PC-9 (cell line): ENCODE data around the gene ALDOA. TPM values are rescaled to one million over a fixed set of nuclear protein-coding genes. Genes with fewer than 3 reads are reported as not detected.

ENCODE experiments used
- BruUV-seq: library from RNA; stranded (reverse); fragments of 400-500 nt; replicated peaks from 2 replicates; lab custom pipeline; 2021; lab: Mats Ljungman, UMichigan
- CTCF ChIA-PET: fragments of 300-600 bp; sonication (Branson Sonifier 250); formaldehyde crosslinking; loops from one replicate; lab custom pipeline; 2022; ENCODE audit warnings: antibody characterized with exemption; lab: Charles Lee
- POLR2A ChIA-PET: fragments of 300-600 bp; sonication (Branson Sonifier 250); formaldehyde crosslinking; loops from one replicate; lab custom pipeline; 2022; ENCODE audit warnings: antibody characterized with exemption; ENCODE audit not compliant: unreplicated experiment; lab: Charles Lee
- DNase-seq, 2 experiments: peaks; one replicate each; pipeline versions ENCODE4 v3.0.0 to v3.0.0-alpha.2; 2015 to 2022; ENCODE audit warnings: mixed read lengths in 1 of 2
- H2AFZ ChIP-seq: fragments of 200-600 bp; sonication (generic); 2 replicates; pipeline ENCODE4 v1.8.1; 2017; ENCODE audit warnings: antibody characterized with exemption
- H3F3A ChIP-seq: fragments of 200-600 bp; sonication (generic); 2 replicates; pipeline ENCODE4 v1.8.1; 2017; ENCODE audit warnings: antibody characterized with exemption, mild to moderate bottlenecking, low read depth; ENCODE audit not compliant: insufficient read depth
- H3K27ac ChIP-seq: fragments of 200-600 bp; sonication (generic); 2 replicates; pipeline ENCODE4 v1.6.1; 2016; ENCODE audit warnings: mixed run types
- H3K27me3 ChIP-seq: fragments of 200-600 bp; sonication (generic); 2 replicates; pipeline ENCODE4 v1.6.1; 2016; ENCODE audit warnings: low read depth, mixed run types; ENCODE audit not compliant: insufficient read depth
- H3K36me3 ChIP-seq: fragments of 200-600 bp; sonication (generic); 2 replicates; pipeline ENCODE4 v1.6.1; 2016; ENCODE audit warnings: low read depth, mixed run types
- H3K4me1 ChIP-seq: fragments of 200-600 bp; sonication (generic); replicated peaks from 2 replicates; pipeline ENCODE4 v1.6.1; 2016; ENCODE audit warnings: mixed run types; ENCODE audit not compliant: insufficient read depth
- H3K4me2 ChIP-seq: fragments of 200-600 bp; sonication (generic); 2 replicates; pipeline ENCODE4 v1.6.1; 2017; ENCODE audit warnings: mixed run types
- H3K4me3 ChIP-seq: fragments of 200-600 bp; sonication (generic); 2 replicates; pipeline ENCODE4 v1.6.1; 2016; ENCODE audit warnings: mixed run types
- H3K79me2 ChIP-seq: fragments of 200-600 bp; sonication (generic); 2 replicates; pipeline ENCODE4 v1.6.1; 2017; ENCODE audit warnings: low read depth, mixed run types
- H3K9me2 ChIP-seq: fragments of 200-600 bp; sonication (generic); 2 replicates; pipeline ENCODE4 v1.8.1; 2017; ENCODE audit warnings: mild to moderate bottlenecking; ENCODE audit not compliant: insufficient read depth
- H3K9me3 ChIP-seq: fragments of 200-600 bp; sonication (generic); 2 replicates; pipeline ENCODE4 v1.8.1; 2016; ENCODE audit warnings: low read depth; ENCODE audit not compliant: insufficient read depth
- H4K20me1 ChIP-seq: fragments of 200-600 bp; sonication (generic); 2 replicates; pipeline ENCODE4 v1.8.1; 2017; ENCODE audit not compliant: insufficient read depth
- EZH2 ChIP-seq: fragments of 200-600 bp; sonication (generic); IDR thresholded peaks from 2 replicates; pipeline ENCODE4 v1.8.0; 2017; ENCODE audit warnings: antibody characterized with exemption, low read depth
- intact Hi-C: fragments of 100-400 bp; cut with micrococcal nuclease; formaldehyde crosslinking; loops from one replicate; pipeline ENCODE4 v1.10.0; 2022; ENCODE audit not compliant: unreplicated experiment
- total RNA-seq: library from RNA; stranded (reverse); gene quantifications from 2 replicates; pipeline ENCODE4 v1.2.3, GENCODE V29; 2021
- TF ChIP-seq, protein P1 (sequence below): fragments of 200-600 bp; sonication (generic); conservative IDR thresholded peaks from 2 replicates; pipeline ENCODE4 v1.6.1; 2017; ENCODE audit warnings: mixed run types, antibody characterized with exemption, mild to moderate bottlenecking, moderate library complexity

ALDOA gene
- total RNA-seq, 1 experiment from 2014 or later, result 3,090 TPM

DNA sequence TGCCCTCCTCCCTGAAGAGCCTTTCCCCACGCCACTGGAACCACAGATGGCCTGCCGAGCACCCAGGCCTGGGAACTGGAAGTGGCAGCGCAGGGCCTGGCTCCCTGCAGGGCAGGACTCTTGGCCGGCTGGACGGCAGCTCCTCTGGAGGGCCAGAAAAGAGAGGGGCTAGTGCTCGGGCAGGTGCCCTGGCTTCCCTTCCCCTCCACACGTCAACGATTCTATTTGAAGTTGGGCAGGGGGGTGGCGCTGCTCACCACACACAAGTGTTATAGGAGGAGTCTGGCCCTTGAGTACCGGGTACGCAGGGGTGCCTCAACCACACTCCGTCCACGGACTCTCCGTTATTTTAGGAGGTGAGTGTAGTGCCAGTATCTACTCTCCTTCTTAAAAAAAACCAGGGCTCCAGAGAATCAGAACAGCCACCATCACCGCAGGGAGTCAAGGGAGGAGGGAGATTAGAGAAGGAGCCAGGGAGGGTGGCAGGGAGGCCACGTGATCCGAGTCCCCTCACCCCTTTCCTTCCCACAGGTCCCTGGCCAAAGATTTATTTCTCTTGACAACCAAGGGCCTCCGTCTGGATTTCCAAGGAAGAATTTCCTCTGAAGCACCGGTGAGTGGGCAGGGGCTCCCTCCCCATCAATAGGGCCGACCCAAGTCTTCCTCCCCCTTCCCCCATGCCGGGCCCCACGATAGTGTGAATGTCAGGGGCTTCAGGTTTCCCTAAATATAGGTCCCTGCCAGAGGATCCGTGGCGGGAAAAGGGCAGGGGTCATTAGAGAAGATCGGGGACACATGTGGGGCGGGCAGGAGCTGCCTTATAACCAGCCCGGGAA is 1.4 kb upstream of the ALDOA start:
- no peaks in the 10 kb centered on the region for H3K9me2 ChIP-seq
- H3K79me2 ChIP-seq, result peaks cover 63% of the 10 kb centered on the region
- H3K4me1 ChIP-seq, result peaks cover 55% of the 10 kb centered on the region
- H2AFZ ChIP-seq, result peak overlapping the region; percentile 71
- H4K20me1 ChIP-seq, result peaks cover 31% of the 10 kb centered on the region
- H3K27ac ChIP-seq, result peak overlapping the region; percentile 92
- H3K36me3 ChIP-seq, result peaks cover 24% of the 10 kb centered on the region
- H3F3A ChIP-seq, result peaks cover 79% of the 10 kb centered on the region
- peak overlapping the region; percentile 94 for H3K4me3 ChIP-seq
- ChIA-PET CTCF (interaction anchor here (0.6 to 1.5 kb wide), 4 partner anchors 9 to 1188 kb away, joined by 3 to 4 read pairs (median 4); no protein-coding TSS in a partner anchor), POLR2A (interaction anchor here (0.6 to 1.0 kb wide), 2 partner anchors 9 to 28 kb away, joined by 3 to 19 read pairs; partner anchors contain the start of gene TBX6)
- peak overlapping the region; percentile 78 for H3K4me2 ChIP-seq
- TF ChIP-seq, protein P1, sequence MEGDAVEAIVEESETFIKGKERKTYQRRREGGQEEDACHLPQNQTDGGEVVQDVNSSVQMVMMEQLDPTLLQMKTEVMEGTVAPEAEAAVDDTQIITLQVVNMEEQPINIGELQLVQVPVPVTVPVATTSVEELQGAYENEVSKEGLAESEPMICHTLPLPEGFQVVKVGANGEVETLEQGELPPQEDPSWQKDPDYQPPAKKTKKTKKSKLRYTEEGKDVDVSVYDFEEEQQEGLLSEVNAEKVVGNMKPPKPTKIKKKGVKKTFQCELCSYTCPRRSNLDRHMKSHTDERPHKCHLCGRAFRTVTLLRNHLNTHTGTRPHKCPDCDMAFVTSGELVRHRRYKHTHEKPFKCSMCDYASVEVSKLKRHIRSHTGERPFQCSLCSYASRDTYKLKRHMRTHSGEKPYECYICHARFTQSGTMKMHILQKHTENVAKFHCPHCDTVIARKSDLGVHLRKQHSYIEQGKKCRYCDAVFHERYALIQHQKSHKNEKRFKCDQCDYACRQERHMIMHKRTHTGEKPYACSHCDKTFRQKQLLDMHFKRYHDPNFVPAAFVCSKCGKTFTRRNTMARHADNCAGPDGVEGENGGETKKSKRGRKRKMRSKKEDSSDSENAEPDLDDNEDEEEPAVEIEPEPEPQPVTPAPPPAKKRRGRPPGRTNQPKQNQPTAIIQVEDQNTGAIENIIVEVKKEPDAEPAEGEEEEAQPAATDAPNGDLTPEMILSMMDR, result peak; percentile 53; the same call in 1 of the 2 replicates
- TF ChIP-seq EZH2, result no peak
- H3K9me3 ChIP-seq, result no peaks in the 10 kb centered on the region
- no peaks in the 10 kb centered on the region for H3K27me3 ChIP-seq
- peak; percentile 62 to 64 for DNase-seq
- intact Hi-C loops, result loop anchor here (1.0 to 2.0 kb wide), 2 partner anchors 11 to 291 kb away; partner anchors contain the start of gene CD2BP2
- no TSS peak for BruUV-seq

DNA sequence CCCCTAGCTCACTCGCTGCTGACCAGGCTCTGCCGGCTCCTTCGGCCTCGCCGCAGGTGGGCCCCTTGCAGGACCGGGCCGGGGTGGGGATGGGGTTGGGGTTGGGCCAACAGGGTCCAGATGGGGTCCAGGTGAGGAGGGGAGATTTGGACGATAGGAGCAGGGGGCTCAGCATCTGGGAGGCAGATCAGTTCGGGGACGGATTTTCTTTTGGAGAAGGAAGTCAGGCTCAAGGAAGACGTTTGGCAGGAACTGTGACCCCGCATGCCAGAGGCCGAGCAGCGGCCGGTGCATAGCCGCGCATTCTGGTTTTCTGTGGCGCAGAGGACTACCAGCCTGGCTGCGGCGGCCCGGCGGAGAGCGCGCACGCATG is 845 bp upstream of the ALDOA start:
- no peak for DNase-seq
- H3K4me2 ChIP-seq, result peak overlapping the region; percentile 78
- ChIA-PET CTCF (interaction anchor here (1.5 kb wide), 1 partner anchor 10 kb away, joined by 4 read pairs; no protein-coding TSS in a partner anchor), POLR2A (interaction anchor here (0.6 to 1.8 kb wide), 3 partner anchors 9 to 344 kb away, joined by 5 to 19 read pairs (median 7); no protein-coding TSS in a partner anchor)
- intact Hi-C loops, result loop anchor here (1.0 to 5.0 kb wide), 3 partner anchors 11 to 593 kb away; partner anchors contain the start of genes CD2BP2 and FBRS
- no peaks in the 10 kb centered on the region for H3K9me3 ChIP-seq
- H4K20me1 ChIP-seq, result peaks cover 37% of the 10 kb centered on the region
- no peaks in the 10 kb centered on the region for H3K9me2 ChIP-seq
- peaks cover 29% of the 10 kb centered on the region for H3K36me3 ChIP-seq
- H3K4me3 ChIP-seq, result peak overlapping the region; percentile 94
- H3K79me2 ChIP-seq, result peaks cover 69% of the 10 kb centered on the region
- peaks cover 83% of the 10 kb centered on the region for H3F3A ChIP-seq
- peak overlapping the region; percentile 71 for H2AFZ ChIP-seq
- no peak for TF ChIP-seq EZH2
- TF ChIP-seq, protein P1, result no peak
- H3K27me3 ChIP-seq, result no peaks in the 10 kb centered on the region
- peaks cover 55% of the 10 kb centered on the region for H3K4me1 ChIP-seq
- TSS peak; percentile 69 for BruUV-seq
- peak overlapping the region; percentile 92 for H3K27ac ChIP-seq

GRCh38 chr16:30065943-30066760 is 592 bp downstream of the ALDOA start:
- BruUV-seq, result TSS peak; percentile 56
- Histone ChIP-seq H3K4me2 (peak overlapping the region; percentile 97), H3K27ac (peak overlapping the region; percentile 92), H3K4me3 (peak overlapping the region; percentile 94), H3K79me2 (peaks cover 84% of the 10 kb centered on the region), H3K9me2 (no peaks in the 10 kb centered on the region), H3K27me3 (no peaks in the 10 kb centered on the region), H3K4me1 (peaks cover 42% of the 10 kb centered on the region), H3K9me3 (no peaks in the 10 kb centered on the region), H3F3A (peaks cover 83% of the 10 kb centered on the region), H2AFZ (no peak overlapping the region), H3K36me3 (peaks cover 38% of the 10 kb centered on the region), H4K20me1 (peaks cover 52% of the 10 kb centered on the region)
- CTCF ChIA-PET, result interaction anchor here (0.6 to 1.5 kb wide), 2 partner anchors 11 to 1115 kb away, joined by 3 to 4 read pairs; partner anchors contain the start of gene NFATC2IP
- TF ChIP-seq EZH2, result no peak
- TF ChIP-seq, protein P1, result no peak
- intact Hi-C loops, result loop anchor here (2.0 to 5.0 kb wide), 3 partner anchors 25 to 591 kb away; partner anchors contain the start of genes CD2BP2, FBRS and TBX6
- no peak for DNase-seq
- POLR2A ChIA-PET, result interaction anchor here (0.5 to 1.8 kb wide), 16 partner anchors 13 to 1203 kb away, joined by 3 to 7 read pairs (median 4); partner anchors contain the start of genes NFATC2IP and SH2B1
